Uterus (tissue), 4 donors: ENCODE data around the gene CTR9. TPM values are rescaled to one million over a fixed set of nuclear protein-coding genes. Genes with fewer than 3 reads are reported as not detected.
A peak's percentile ranks its signal among the peaks of the same experiment; 100 is the strongest.

Experiments
- DNase-seq, 2 donors: peaks; one replicate each; pipeline ENCODE4 v3.0.0-alpha.2; 2019 to 2020
- H3K27ac ChIP-seq, 2 donors: fragments of 200-600 bp; sonication (generic); 1 replicate in 1 of 2; 2 replicates in 1 of 2; pipeline ENCODE4 v1.5.1; 2016 to 2018
- H3K27me3 ChIP-seq, 2 donors: fragments of 200-600 bp; sonication (generic); one replicate each; pipeline ENCODE4 v1.5.1; 2018 to 2019; ENCODE audit warnings: control low read depth in 1 of 2
- H3K36me3 ChIP-seq, 2 donors: fragments of 200-600 bp; sonication (generic); one replicate each; pipeline ENCODE4 v1.5.1; 2019; ENCODE audit warnings: control low read depth in 1 of 2
- H3K4me1 ChIP-seq, 2 donors: fragments of 200-600 bp; sonication (generic); one replicate each; pipeline ENCODE4 v1.5.1; 2018 to 2019; ENCODE audit warnings: control low read depth in 1 of 2
- H3K4me3 ChIP-seq, 2 donors: fragments of 200-600 bp; sonication (generic); 1 replicate in 1 of 2; 2 replicates in 1 of 2; pipeline ENCODE4 v1.5.1; 2018 to 2019; ENCODE audit warnings: mild to moderate bottlenecking in 1 of 2
- H3K9me3 ChIP-seq, 2 donors: fragments of 200-600 bp; sonication (generic); one replicate each; pipeline ENCODE4 v1.5.1; 2019; ENCODE audit warnings: control low read depth in 1 of 2
- CTCF ChIP-seq, 4 experiments: fragments of 200-600 bp in 2 of 4; fragments of 450-650 bp in 2 of 4; sonication (generic) in 2 of 4; IDR thresholded peaks; one replicate each; pipeline ENCODE4 v1.5.1; 2016 to 2019; ENCODE audit warnings: antibody characterized with exemption in 4 of 4, mild to moderate bottlenecking in 2 of 4, moderate library complexity in 1 of 4
- POLR2A ChIP-seq, 2 donors: fragments of 450-650 bp; IDR thresholded peaks; one replicate each; pipeline ENCODE4 v1.6.1; 2016; ENCODE audit warnings: antibody characterized with exemption in 2 of 2, mild to moderate bottlenecking in 1 of 2, moderate library complexity in 1 of 2
- intact Hi-C: fragments of 100-400 bp; cut with DNase I; formaldehyde crosslinking; loops from one replicate; pipeline ENCODE4 v1.15.1; 2023; ENCODE audit warnings: low total_unique reads
- total RNA-seq, 4 donors: library from RNA; depleted of rRNA in 3 of 4; stranded (reverse); fragments of >200 nt in 3 of 4; gene quantifications; one replicate each; pipeline versions ENCODE4 v1.1.0 to v1.2.4, GENCODE V29; 2014 to 2023
- donor health status: DM: yes; HTN: yes; CAD: no.

CTR9 gene
- total RNA-seq, 4 donors from 2014 or later = 22.0 to 48.6 (median 38.5) TPM

DNA sequence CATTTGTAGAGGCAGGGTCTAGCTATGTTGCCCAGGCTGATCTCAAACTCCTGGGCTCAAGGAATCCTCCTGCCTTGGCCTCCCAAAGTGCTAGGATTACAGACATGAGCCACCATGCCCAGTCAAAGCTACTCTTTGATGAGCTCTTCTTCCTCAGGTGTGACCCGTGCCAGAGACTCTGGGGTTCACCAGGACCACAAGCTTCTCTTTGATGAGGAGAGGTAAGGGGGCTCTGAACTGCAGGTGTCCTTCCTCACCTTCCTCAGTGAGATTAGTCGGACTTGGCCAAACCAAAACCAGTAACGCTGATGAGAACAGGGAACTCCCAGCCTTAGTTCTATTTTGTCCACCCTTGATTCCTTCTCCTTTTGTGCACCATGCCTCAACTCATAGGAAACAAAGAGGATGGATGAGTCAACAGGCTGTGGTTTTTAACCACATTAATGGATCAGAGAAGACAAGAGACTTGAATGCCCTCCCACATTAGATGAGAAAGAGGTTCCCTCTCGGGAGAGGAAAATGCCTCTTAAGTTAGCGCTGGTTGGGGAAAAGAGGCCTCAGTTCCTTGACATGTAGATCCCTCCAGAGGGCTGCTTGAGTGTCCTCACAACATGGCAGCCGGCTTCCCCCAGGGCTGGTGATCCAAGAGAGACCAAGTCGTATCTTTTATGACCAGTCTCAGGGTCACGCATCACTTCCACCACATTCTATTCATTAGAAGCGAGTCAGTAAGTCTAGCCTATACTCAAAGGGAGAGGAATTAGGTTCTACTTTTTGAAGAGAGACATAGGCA lies 25.7 kb upstream of the CTR9 start:
- no peaks in the 10 kb centered on the region for H3K36me3 ChIP-seq
- DNase-seq = no peak
- H3K27me3 ChIP-seq = no peaks in the 10 kb centered on the region
- peaks cover 0 to 5% of the 10 kb centered on the region in 2 donors for H3K4me1 ChIP-seq
- TF ChIP-seq POLR2A (IDR thresholded peaks at IDR 0.05) (no peak), CTCF (IDR thresholded peaks at IDR 0.05) (no peak)
- no peak overlapping the region for H3K4me3 ChIP-seq
- intact Hi-C loops = no loop called here
- H3K9me3 ChIP-seq = no peaks in the 10 kb centered on the region
- H3K27ac ChIP-seq = no peak overlapping the region

GRCh38 chr11:10725907-10726253 lies 25.2 kb upstream of the CTR9 start:
- Histone ChIP-seq H3K4me3 (no peak overlapping the region), H3K9me3 (no peaks in the 10 kb centered on the region), H3K27me3 (no peaks in the 10 kb centered on the region), H3K36me3 (no peaks in the 10 kb centered on the region), H3K27ac (no peak overlapping the region), H3K4me1 (peaks cover 0 to 5% of the 10 kb centered on the region in 2 donors)
- intact Hi-C loops = no loop called here
- no peak for DNase-seq
- TF ChIP-seq CTCF (IDR thresholded peaks at IDR 0.05) = no peak
- TF ChIP-seq POLR2A (IDR thresholded peaks at IDR 0.05) = no peak

DNA sequence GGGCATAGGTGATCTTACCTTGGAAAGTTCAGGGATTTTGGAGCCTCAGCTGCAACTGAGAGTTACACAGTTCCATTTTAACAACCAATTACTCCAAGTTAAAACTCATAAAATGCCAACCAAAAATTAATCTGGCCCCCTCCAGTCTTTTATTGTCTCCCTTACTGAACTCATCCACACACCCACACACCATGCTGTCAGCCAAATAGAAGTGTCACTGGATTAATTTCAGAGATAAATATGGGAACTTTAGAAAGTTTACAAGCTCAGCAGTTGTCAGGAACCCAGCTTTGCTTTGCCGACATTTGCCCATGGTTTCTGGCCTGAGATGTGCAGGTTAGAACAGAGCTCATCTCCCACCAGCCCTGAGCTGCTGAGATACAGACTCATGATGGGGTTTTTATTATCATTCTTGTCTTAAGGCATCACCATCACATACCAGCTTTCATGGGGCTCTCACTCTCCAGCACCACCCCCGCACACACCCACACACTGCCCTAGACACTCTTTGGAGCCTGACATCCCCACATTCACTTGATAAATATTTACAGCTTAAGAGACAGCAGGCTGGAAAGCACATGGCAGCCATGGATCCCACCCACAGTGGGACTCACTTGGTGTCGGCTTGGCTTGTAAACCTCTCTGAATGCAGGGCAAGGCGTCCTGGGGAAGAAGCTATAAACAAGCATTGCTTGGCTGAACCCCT lies 23.7 kb upstream of the CTR9 start:
- DNase-seq = peak; percentile 72 to 83
- H3K4me1 ChIP-seq = peaks cover 0 to 5% of the 10 kb centered on the region in 2 donors
- intact Hi-C loops = no loop called here
- H3K27me3 ChIP-seq = no peaks in the 10 kb centered on the region
- no peaks in the 10 kb centered on the region for H3K9me3 ChIP-seq
- TF ChIP-seq POLR2A (IDR thresholded peaks at IDR 0.05) (no peak), CTCF (IDR thresholded peaks at IDR 0.05) (no peak)
- H3K27ac ChIP-seq = peak overlapping the region; percentile 58 to 66
- no peak overlapping the region for H3K4me3 ChIP-seq
- H3K36me3 ChIP-seq = no peaks in the 10 kb centered on the region

DNA sequence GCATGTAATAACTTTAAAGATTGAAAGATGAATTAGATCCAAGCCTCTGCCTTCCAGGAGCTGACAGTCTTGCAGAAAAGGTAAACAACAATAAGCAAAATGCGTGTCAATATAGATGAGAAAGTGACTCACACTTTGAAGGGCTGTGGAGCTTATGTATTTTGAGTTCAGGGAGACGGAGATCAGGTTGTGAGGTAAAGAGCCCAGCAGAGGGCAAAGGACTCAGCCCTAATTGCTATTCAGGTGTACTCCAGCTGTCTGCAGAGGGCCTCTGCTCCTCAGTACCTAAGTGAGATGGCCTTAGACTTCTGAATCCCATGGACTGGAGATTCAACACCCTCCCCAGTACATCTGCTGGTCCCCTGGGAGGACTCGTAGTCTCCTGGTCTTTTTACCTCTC lies 22.9 kb upstream of the CTR9 start:
- Histone ChIP-seq H3K9me3 (no peaks in the 10 kb centered on the region), H3K4me3 (no peak overlapping the region), H3K27ac (peak overlapping the region; percentile 58 to 66), H3K27me3 (no peaks in the 10 kb centered on the region), H3K36me3 (no peaks in the 10 kb centered on the region), H3K4me1 (peaks cover 0 to 5% of the 10 kb centered on the region in 2 donors)
- intact Hi-C loops = no loop called here
- DNase-seq = no peak
- TF ChIP-seq POLR2A (IDR thresholded peaks at IDR 0.05) = no peak
- no peak for TF ChIP-seq CTCF (IDR thresholded peaks at IDR 0.05)

DNA sequence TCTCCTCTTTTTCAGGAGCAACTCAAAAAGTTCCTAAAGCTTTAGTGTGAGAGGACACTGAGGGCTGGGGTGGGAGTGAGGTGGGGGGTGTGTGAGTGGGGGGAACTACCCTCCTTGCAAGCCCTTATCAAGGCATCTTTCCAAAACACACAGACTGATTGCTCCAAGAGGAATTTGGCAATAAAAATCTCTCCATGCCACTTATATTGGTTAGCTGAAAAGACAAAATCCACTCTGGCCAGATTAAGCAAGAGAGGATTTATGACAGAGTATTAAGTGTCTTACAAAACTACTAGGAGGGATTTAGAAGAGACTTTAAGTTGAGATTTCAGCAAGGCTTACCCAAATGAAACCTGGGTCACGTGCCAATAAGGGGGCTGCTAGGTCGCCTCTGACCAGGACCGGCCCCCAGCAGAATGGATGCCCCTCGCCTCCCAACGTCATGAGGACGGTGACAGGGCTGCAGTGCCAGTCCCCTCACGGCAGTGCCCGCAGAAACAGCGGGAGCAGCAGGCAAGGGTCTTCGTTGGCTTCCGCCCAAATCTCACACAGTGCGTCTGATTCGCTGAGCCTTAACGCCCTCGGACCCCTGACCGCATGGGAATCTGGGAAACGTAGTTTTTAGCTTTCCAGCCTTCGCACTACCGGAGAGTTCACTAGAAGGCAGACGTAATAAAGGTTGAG lies 22.1 kb upstream of the CTR9 start:
- Histone ChIP-seq H3K27me3 (no peaks in the 10 kb centered on the region), H3K9me3 (no peaks in the 10 kb centered on the region), H3K4me3 (no peak overlapping the region), H3K4me1 (peaks cover 0 to 5% of the 10 kb centered on the region in 2 donors), H3K27ac (peak overlapping the region; percentile 65 to 66), H3K36me3 (no peaks in the 10 kb centered on the region)
- no peak for DNase-seq
- intact Hi-C loops = no loop called here
- TF ChIP-seq POLR2A (IDR thresholded peaks at IDR 0.05) (no peak), CTCF (IDR thresholded peaks at IDR 0.05) (no peak)
